HG03571 (cell line): ENCODE results near the gene AMDHD2.
A peak's percentile ranks its signal among the peaks of the same experiment; 100 is the strongest.
"Not testable (repeated sequence)": the region's sequence is repeated elsewhere in the genome, so short reads cannot be mapped to it uniquely, and the experiment has no call there.

Experiments used
- ATAC-seq: cut with Tn5 transposase; IDR thresholded peaks from one replicate; pipeline ENCODE4 v1.9.1; 2021; ENCODE audit not compliant: unreplicated experiment

The AMDHD2 gene

DNA sequence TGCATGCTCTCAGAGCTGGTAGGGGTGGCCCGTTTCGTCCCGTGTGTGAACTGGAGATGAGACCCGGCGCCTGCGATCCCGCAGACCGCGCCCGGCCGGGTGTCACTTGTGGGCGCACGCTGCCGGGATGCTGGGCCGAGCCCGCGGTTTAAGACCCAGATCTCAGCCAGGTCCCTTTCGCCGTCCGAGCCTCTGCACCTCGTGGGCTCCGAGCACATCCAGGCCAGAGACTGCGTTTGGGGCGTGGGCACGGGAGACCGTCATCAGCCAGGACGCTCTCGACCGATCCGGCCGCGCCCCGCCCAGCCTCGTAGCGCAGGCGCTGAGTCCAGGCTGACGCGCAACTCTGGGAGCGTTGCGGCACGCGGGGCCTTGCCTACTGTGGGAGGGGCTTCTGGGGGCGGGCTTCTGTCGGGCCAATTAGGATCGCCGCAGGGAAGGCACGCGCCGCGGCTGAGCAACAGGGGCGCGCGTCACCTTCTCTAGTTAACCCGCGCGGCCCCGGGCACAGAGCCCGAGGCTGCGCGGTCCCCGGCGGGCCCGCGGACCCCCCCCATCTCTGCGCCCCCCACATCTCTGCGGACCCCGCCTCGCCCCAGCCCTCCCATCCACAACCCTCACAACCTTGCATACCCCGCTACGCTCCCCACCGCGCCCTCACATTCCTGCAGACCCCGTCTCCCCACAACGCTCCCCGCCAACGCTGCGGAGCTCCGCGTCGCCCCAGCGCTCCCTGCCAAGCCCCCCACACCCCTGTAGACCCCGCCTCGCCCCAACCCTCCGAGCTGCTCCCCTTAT is 11.7 kb downstream of the AMDHD2 start:
- peak; percentile 68 for ATAC-seq

DNA sequence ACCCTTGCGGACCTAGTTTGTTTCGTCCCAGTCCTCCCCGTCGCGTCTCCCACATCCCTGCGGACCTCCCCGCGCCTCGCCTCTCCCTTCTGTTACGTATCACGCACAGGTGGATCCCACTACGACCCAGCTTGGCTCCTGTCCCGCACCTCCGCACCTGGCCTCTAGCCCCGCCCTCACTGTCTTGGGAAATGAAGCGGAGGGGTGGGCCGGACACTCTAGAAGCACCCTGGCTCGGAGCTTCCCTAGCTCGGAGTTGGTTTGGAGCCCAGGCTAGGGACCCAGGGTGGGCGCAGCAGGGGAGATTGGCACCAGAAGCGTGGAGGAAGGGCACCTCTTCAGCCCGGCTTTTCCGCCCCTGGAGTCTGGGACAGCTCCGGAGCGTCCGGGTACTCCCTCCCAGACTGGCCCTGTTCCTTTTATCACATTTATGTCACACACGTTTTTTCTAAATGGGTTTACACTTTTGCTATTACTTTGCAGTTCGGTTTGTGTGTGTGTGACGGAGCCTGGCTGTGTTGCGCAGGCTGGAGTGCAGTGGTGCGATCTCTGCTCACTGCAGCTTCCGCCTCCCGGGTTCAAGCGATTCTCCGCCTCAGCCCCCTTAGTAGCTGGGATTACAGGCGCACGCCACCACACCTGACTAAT is 12.4 kb downstream of the AMDHD2 start:
- no peak for ATAC-seq

GRCh38 chr16:2533142-2533755 is 13.1 kb downstream of the AMDHD2 start:
- ATAC-seq = not testable (repeated sequence)

- ATAC-seq = no peak
These were observed 13.7 kb downstream of the AMDHD2 start for GRCh38 chr16:2533912-2534311.

GRCh38 chr16:2534335-2534734 is 14.2 kb downstream of the AMDHD2 start:
- not testable (repeated sequence) for ATAC-seq

DNA sequence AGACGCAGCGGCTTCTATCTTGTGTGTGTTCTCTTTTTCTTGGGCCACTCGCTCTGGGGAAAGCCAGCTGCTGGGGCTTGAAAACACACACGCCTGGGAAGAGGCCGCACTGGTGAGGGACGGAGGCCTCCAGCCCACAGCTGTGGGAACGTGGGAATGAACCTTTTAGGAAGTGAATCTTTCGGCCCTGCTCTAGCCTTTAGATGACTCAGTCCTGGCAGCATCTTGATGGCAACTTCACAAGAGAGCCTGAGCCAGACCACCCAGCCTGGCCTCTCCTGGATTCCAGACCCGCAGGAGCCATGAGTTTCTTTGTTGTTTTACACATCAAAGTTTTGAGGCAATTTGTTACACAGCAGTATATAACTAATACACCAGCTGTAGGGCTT is 15.4 kb downstream of the AMDHD2 start:
- no peak for ATAC-seq

- peak; percentile 72 for ATAC-seq
These were observed 17.5 kb downstream of the AMDHD2 start, which contains the start of gene PDPK1 for GRCh38 chr16:2537451-2538379. Gene PDPK1, plus strand, starts transcription at chr16:2538021. Its CDS starts 92 bp downstream, at chr16:2538113.

- not testable (repeated sequence) for ATAC-seq
These were observed 19.1 kb downstream of the AMDHD2 start for GRCh38 chr16:2539192-2539844.

DNA sequence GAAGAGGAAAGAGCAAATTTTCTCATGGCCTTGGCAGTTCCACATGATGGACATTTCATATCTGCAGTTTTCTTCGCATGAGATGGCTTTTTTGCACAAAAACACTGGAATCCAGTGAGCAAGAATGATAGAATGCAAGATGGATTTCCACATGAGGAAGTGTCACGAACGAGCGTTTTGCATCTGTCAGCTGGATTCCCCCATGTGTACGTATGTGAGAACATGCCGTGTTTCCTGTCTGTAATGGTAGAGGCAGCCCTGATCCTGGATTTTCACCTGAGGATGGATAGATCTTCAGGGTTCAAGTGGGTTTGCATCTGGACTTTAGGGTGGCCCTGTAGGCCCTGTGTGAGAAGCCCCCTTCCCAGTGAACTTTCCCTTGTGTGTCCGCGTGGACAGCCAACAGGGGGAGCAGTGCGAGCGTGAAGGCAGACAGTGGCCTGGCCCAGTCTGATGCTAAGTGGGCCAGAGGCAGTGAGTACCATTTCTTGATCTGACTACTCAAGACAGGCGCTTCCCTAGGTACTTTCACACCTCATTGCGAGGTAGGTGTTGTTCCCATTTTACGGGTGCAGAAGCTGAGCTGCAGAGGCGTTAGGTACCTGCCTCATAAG is 19.8 kb downstream of the AMDHD2 start:
- not testable (repeated sequence) for ATAC-seq

DNA sequence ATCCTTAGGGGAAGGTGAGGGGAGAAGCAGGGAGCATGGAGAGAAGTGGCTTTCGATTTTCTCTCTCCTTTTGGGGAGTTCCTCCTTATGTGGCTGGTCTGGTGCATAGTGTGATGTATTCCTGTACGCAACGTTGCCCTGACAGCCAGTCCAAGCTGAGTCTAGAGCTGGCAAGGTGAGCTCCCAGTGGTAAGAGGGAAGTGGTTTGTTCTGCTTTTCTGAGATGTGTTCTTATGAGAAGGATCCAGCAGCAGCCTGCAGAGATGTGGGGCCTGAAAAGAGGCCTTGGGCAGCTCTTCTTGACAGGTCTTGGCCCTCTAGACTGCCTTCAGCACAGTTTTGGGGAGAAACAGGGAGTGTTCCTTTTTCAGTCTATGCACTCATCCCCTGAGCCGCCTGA is 20.7 kb downstream of the AMDHD2 start:
- not testable (repeated sequence) for ATAC-seq

- not testable (repeated sequence) for ATAC-seq
These were observed 21.2 kb downstream of the AMDHD2 start for GRCh38 chr16:2541409-2541808.

DNA sequence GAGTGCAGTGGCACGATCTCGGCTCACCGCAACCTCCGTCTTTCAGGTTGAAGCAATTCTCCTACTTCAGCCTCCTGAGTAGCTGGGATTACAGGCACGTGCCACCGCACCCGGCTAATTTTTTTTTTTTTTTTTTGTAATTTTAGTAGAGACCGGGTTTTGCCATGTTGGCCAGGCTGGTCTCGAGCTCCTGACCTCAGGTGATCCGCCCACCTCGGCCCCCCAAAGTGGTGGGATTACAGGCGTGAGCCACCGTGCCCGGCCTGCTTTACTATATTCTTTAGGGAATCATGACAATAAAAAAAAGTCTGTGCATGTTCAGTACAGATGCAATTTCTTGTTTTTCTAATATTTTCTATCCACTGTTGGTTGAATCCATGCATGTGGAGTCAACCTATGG is 23.6 kb downstream of the AMDHD2 start:
- ATAC-seq = not testable (repeated sequence)

GRCh38 chr16:2550283-2550878 is 30.2 kb downstream of the AMDHD2 start:
- not testable (repeated sequence) for ATAC-seq

GRCh38 chr16:2551420-2551889 is 31.3 kb downstream of the AMDHD2 start:
- not testable (repeated sequence) for ATAC-seq

DNA sequence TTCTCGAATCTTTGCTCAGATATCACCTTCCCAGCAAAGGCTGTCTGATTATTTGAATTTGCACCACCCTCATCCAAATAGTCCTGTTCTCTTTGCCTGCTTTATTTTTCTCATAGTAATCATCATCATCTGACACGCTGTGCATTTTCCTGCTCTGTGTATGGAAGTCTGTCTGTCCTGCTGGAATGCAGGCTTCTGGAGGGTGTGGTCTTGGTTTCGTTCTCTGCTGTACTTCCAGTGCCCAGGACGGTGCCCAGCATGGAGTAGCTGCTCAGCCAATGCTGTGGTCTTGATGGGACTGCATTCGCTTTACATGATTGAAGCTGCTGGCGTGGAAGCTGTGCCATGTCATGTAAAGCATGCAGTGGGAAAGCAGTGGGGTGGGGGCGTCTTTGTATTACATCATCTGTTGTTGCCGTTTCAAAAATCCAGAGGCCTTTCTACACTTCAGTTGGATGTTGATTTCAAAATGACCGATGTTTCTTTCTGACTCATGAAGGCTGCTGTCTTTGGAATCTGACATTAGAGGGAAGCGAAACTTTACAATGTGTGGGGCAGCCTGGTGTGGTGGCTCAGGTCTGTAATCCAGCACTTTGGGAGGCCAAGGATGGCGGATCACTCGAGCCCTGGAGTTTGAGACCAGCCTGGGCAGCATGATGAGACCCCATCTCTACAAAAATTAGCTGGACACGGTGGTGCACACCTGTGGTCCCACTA is 34.7 kb downstream of the AMDHD2 start:
- ATAC-seq = not testable (repeated sequence)

DNA sequence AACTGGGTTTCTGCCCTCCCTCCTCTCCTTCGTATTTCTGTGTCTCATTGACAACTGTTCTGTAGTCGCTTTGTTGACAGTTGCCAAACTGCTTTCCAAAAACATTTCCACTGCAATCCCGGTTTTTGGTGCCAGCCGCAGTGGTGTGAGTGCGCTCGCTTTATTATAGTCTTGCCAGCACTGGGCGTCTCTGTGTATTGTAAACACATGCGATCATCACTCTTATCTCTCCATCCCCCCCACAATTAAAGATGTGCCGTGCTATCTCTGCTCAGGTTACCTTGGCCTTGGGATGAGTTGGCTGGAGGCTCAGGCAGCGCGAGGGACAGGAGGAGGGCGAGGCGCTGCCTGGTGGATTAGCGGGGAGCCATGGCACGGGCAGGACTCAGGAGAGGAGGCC is 37.0 kb downstream of the AMDHD2 start:
- ATAC-seq = not testable (repeated sequence)

DNA sequence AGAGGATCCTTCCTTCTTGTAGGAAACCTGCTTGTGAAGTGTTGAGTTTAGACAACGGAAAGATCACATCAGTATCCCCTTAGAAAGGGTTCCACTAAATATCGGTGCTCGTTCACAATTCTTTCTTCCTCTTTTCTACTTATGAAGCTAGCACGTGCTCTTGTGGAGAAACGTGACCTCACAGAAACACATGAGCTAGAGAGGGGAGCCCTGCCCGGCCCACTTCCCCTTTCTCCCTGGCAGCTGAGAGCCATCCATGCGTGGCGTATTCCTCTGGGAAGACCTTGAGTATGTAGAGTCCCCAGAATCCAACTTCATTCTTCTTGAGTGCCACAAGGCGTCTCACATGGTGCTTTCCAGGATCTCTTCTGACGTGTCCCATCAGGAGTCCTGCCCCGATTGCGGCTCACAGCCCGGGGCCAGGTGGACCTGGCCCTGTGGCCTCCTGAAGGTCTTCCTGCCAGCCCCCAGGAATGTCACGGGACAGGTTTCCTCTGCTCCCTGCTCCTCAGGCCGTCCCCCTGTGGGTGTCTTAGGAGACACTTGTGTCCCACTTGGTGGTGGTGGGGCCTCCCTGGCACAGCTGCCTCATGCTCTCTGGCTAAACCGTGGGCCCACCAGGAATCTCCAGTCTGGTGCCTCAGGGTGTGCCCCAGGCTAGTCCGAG is 40.1 kb downstream of the AMDHD2 start:
- ATAC-seq = peak; percentile 50

- peak; percentile 44 for ATAC-seq
These were observed 40.6 kb downstream of the AMDHD2 start for GRCh38 chr16:2560798-2561133.
